Astrocyte (in vitro differentiated cells and primary cell): ENCODE results near the gene TAGLN3. TPM values are rescaled to one million over a fixed set of nuclear protein-coding genes. Genes with fewer than 3 reads are reported as not detected.
A peak's percentile ranks its signal among the peaks of the same experiment; 100 is the strongest.

Experiments
- DNase-seq: peaks from one replicate; pipeline ENCODE4 v3.0.0-alpha.2; 2010; ENCODE audit warnings: low read depth
- FAIRE-seq: peaks from 2 replicates; lab custom pipeline; 2011; peaks lifted over from hg19 to GRCh38; lab: Jason Lieb, UNC
- H2AFZ ChIP-seq: 2 replicates; pipeline ENCODE4 v1.6.0; 2012; ENCODE audit warnings: low read depth, low read length, inconsistent platforms
- H3K27ac ChIP-seq: 2 replicates; pipeline ENCODE4 v1.5.1; 2011; ENCODE audit warnings: low read depth, low read length, inconsistent platforms
- H3K27me3 ChIP-seq: 2 replicates; pipeline ENCODE4 v1.6.0; 2011; ENCODE audit warnings: low read length, inconsistent platforms; ENCODE audit not compliant: insufficient read depth
- H3K36me3 ChIP-seq: 2 replicates; pipeline ENCODE4 v1.5.1; 2011; ENCODE audit warnings: low read length, inconsistent platforms; ENCODE audit not compliant: insufficient read depth
- H3K4me1 ChIP-seq: 2 replicates; pipeline ENCODE4 v1.5.1; 2011; ENCODE audit warnings: low read length, inconsistent platforms; ENCODE audit not compliant: insufficient read depth
- H3K4me2 ChIP-seq: 2 replicates; pipeline ENCODE4 v1.6.0; 2012; ENCODE audit warnings: low read length, inconsistent platforms
- H3K4me3 ChIP-seq: 2 replicates; pipeline ENCODE4 v1.5.1; 2011; ENCODE audit warnings: low read depth, mild to moderate bottlenecking, low read length, inconsistent platforms; ENCODE audit not compliant: insufficient read depth
- H3K79me2 ChIP-seq: 2 replicates; pipeline ENCODE4 v1.6.0; 2012; ENCODE audit warnings: mild to moderate bottlenecking, low read length, inconsistent platforms; ENCODE audit not compliant: insufficient read depth
- H3K9ac ChIP-seq: 2 replicates; pipeline ENCODE4 v1.6.0; 2012; ENCODE audit warnings: mild to moderate bottlenecking, low read length, inconsistent platforms
- H3K9me3 ChIP-seq: 2 replicates; pipeline ENCODE4 v1.5.1; 2012; ENCODE audit warnings: low read depth, mild to moderate bottlenecking, low read length, inconsistent platforms; ENCODE audit not compliant: insufficient read depth
- H4K20me1 ChIP-seq: 2 replicates; pipeline ENCODE4 v1.6.0; 2012; ENCODE audit warnings: low read length, inconsistent platforms; ENCODE audit not compliant: insufficient read depth
- H3K27ac Mint-ChIP-seq: one replicate; pipeline ENCODE4 v1.8.0; 2021; ENCODE audit warnings: mild to moderate bottlenecking, mixed read lengths; ENCODE audit not compliant: unreplicated experiment
- H3K27me3 Mint-ChIP-seq: one replicate; pipeline ENCODE4 v1.8.0; 2021; ENCODE audit warnings: low read depth, mixed read lengths; ENCODE audit not compliant: unreplicated experiment
- H3K36me3 Mint-ChIP-seq: one replicate; pipeline ENCODE4 v1.8.0; 2021; ENCODE audit warnings: low read depth, mixed read lengths; ENCODE audit not compliant: unreplicated experiment
- H3K4me1 Mint-ChIP-seq: one replicate; pipeline ENCODE4 v1.8.0; 2021; ENCODE audit warnings: low read depth, mixed read lengths; ENCODE audit not compliant: unreplicated experiment
- H3K4me3 Mint-ChIP-seq: one replicate; pipeline ENCODE4 v1.8.0; 2021; ENCODE audit warnings: mild to moderate bottlenecking, moderate library complexity, mixed read lengths; ENCODE audit not compliant: unreplicated experiment
- H3K9me3 Mint-ChIP-seq: one replicate; pipeline ENCODE4 v1.8.0; 2021; ENCODE audit warnings: mild to moderate bottlenecking, mixed read lengths; ENCODE audit not compliant: unreplicated experiment
- EZH2 ChIP-seq: IDR thresholded peaks from 2 replicates; pipeline ENCODE4 v1.6.1; 2012; ENCODE audit warnings: mild to moderate bottlenecking, low read length, inconsistent platforms; ENCODE audit not compliant: insufficient read depth
- total RNA-seq: library from RNA; stranded (reverse); gene quantifications from 2 replicates; pipeline ENCODE4 v1.2.1, GENCODE V29; 2021
- TF ChIP-seq, protein P1 (sequence below): IDR thresholded peaks from 2 replicates; pipeline ENCODE4 v1.5.1; 2011; ENCODE audit warnings: low read depth, mild to moderate bottlenecking, inconsistent platforms, low read length, moderate library complexity; ENCODE audit not compliant: insufficient read depth

TAGLN3 gene
- total RNA-seq, 1 donor from 2014 or later = 8.7 TPM

DNA sequence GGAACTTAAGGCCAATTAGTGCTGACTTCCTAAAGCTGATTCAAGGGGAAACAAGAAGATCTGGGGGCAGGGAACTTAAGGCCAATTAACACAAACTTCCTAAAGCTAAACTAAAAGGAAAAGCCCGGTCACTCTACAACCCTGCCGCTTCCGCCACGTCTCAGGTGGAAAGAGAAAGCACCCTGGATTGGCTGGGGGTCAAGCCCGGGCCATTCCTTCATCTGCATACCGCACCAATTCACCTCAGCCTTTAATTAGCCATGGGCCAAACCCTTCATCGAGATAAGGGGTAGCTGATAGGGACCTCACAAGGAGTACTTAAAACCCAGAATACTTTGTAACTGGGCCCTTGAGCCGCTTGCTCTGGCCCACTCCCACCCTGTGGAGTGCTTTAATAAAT, 50.2 kb downstream of the TAGLN3 start:
- H3K9ac ChIP-seq = no peak overlapping the region
- Mint-ChIP-seq H3K27me3 (no peaks in the 10 kb centered on the region), H3K36me3 (no peaks in the 10 kb centered on the region), H3K9me3 (no peaks in the 10 kb centered on the region), H3K27ac (no peak overlapping the region), H3K4me3 (no peak overlapping the region), H3K4me1 (peaks cover 9% of the 10 kb centered on the region)
- H3K4me3 ChIP-seq = no peak overlapping the region
- no peaks in the 10 kb centered on the region for H3K4me1 ChIP-seq
- H3K27me3 ChIP-seq = no peaks in the 10 kb centered on the region
- FAIRE-seq (no peak), DNase-seq (no peak)
- no peak overlapping the region for H3K27ac ChIP-seq
- no peaks in the 10 kb centered on the region for H3K9me3 ChIP-seq
- no peaks in the 10 kb centered on the region for H3K36me3 ChIP-seq
- no peaks in the 10 kb centered on the region for H4K20me1 ChIP-seq
- H3K4me2 ChIP-seq = no peak overlapping the region
- no peak for TF ChIP-seq EZH2
- TF ChIP-seq, protein P1, sequence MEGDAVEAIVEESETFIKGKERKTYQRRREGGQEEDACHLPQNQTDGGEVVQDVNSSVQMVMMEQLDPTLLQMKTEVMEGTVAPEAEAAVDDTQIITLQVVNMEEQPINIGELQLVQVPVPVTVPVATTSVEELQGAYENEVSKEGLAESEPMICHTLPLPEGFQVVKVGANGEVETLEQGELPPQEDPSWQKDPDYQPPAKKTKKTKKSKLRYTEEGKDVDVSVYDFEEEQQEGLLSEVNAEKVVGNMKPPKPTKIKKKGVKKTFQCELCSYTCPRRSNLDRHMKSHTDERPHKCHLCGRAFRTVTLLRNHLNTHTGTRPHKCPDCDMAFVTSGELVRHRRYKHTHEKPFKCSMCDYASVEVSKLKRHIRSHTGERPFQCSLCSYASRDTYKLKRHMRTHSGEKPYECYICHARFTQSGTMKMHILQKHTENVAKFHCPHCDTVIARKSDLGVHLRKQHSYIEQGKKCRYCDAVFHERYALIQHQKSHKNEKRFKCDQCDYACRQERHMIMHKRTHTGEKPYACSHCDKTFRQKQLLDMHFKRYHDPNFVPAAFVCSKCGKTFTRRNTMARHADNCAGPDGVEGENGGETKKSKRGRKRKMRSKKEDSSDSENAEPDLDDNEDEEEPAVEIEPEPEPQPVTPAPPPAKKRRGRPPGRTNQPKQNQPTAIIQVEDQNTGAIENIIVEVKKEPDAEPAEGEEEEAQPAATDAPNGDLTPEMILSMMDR = no peak
- no peak overlapping the region for H2AFZ ChIP-seq
- H3K79me2 ChIP-seq = no peaks in the 10 kb centered on the region

DNA sequence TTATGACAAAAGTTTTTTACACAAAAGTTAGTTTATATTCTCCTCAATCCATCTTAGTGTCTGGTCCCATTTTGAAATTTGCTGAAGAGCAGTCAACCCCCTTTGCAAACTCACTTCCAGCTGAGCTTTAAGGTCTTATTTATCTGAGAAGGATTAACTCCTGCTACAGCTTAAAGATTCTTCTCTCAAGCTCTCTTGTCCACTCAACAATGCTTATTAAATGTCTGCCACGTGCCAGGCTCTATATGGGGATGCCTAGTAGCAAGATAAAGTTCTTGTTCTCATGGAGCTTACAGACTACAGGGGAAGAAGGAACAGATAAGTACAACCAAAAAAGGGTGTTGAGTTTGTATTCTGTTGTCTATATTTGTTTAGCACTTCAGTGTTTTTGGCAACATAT, 54.5 kb downstream of the TAGLN3 start:
- Mint-ChIP-seq H3K27me3 (no peaks in the 10 kb centered on the region), H3K9me3 (no peaks in the 10 kb centered on the region), H3K4me1 (peaks cover 11% of the 10 kb centered on the region), H3K4me3 (no peak overlapping the region), H3K36me3 (no peaks in the 10 kb centered on the region), H3K27ac (no peak overlapping the region)
- Histone ChIP-seq H3K79me2 (no peaks in the 10 kb centered on the region), H3K4me3 (no peak overlapping the region), H3K9me3 (no peaks in the 10 kb centered on the region), H3K4me2 (no peak overlapping the region), H3K27me3 (no peaks in the 10 kb centered on the region), H3K9ac (no peak overlapping the region), H3K36me3 (no peaks in the 10 kb centered on the region), H3K27ac (no peak overlapping the region), H3K4me1 (peaks cover 7% of the 10 kb centered on the region), H4K20me1 (no peaks in the 10 kb centered on the region), H2AFZ (no peak overlapping the region)
- TF ChIP-seq EZH2 = no peak
- TF ChIP-seq, protein P1 = no peak
- DNase-seq (no peak), FAIRE-seq (no peak)

DNA sequence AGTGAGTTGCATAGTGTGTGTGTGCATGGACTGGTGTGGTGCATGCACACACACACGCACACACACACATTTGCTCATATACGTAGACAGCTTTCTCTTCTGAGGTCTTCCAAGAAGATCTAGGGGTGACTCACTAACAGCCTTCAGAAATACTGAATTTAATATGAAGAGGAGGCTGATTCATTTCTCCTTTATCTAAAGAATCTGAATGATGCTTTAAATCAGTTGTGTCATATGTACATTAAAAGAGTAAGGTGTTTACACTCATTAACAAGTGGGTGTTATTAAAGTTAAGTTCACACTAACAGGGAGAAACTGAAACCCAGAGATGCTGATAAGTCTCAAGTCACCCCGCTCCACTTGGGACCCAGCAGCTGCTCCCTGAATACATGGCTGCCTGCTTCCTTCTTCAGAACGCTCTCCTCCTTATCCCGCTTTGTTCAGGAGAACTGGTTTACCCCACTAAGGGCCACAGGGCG, 57.8 kb downstream of the TAGLN3 start:
- peaks cover 18% of the 10 kb centered on the region for H3K4me1 Mint-ChIP-seq
- DNase-seq (peak; percentile 88), FAIRE-seq (peak; percentile 39)
- H3K36me3 Mint-ChIP-seq = no peaks in the 10 kb centered on the region
- peak overlapping the region; percentile 2 for H3K27ac Mint-ChIP-seq
- no peaks in the 10 kb centered on the region for H3K9me3 Mint-ChIP-seq
- Histone ChIP-seq H3K4me2 (peak overlapping the region; percentile 48), H3K27me3 (no peaks in the 10 kb centered on the region), H3K36me3 (no peaks in the 10 kb centered on the region), H3K9me3 (no peaks in the 10 kb centered on the region), H3K4me1 (peaks cover 14% of the 10 kb centered on the region), H3K79me2 (no peaks in the 10 kb centered on the region), H4K20me1 (no peaks in the 10 kb centered on the region), H3K4me3 (no peak overlapping the region), H3K27ac (peak overlapping the region; percentile 7), H3K9ac (peak overlapping the region; percentile 31), H2AFZ (no peak overlapping the region)
- no peak for TF ChIP-seq EZH2
- TF ChIP-seq, protein P1 = no peak
- no peaks in the 10 kb centered on the region for H3K27me3 Mint-ChIP-seq
- H3K4me3 Mint-ChIP-seq = no peak overlapping the region
